DND-41 (cell line): ENCODE results near the gene UBE2K.

ENCODE experiments used
- ATAC-seq: fragments of 200-7000 bp; cut with Tn5 transposase; 3 replicates; pipeline ENCODE4 v1.9.1; 2021; ENCODE audit warnings: low read depth; ENCODE audit not compliant: insufficient read depth
- DNase-seq: peaks from one replicate; pipeline ENCODE4 v3.0.0-alpha.2; 2020
- H2AFZ ChIP-seq: 2 replicates; pipeline ENCODE4 v1.6.0; 2012; ENCODE audit warnings: low read depth, low read length
- H3K27ac ChIP-seq: 2 replicates; pipeline ENCODE4 v1.5.1; 2012; ENCODE audit warnings: low read length, inconsistent platforms
- H3K27me3 ChIP-seq: fragments of 200-600 bp; sonication (generic); 2 replicates; pipeline ENCODE4 v1.6.0; 2012; ENCODE audit warnings: low read length, mild to moderate bottlenecking, inconsistent platforms; ENCODE audit not compliant: insufficient read depth, poor library complexity
- H3K36me3 ChIP-seq: 2 replicates; pipeline ENCODE4 v1.5.1; 2012; ENCODE audit warnings: low read length, inconsistent platforms; ENCODE audit not compliant: insufficient read depth
- H3K4me1 ChIP-seq: 2 replicates; pipeline ENCODE4 v1.5.1; 2012; ENCODE audit warnings: mild to moderate bottlenecking, low read length; ENCODE audit not compliant: insufficient read depth
- H3K4me2 ChIP-seq: 2 replicates; pipeline ENCODE4 v1.6.0; 2012; ENCODE audit warnings: mild to moderate bottlenecking, moderate library complexity, low read length, inconsistent platforms; ENCODE audit not compliant: insufficient read depth
- H3K4me3 ChIP-seq, 2 experiments: fragments of 200-600 bp in 1 of 2; shearing (Covaris generic) in 1 of 2; 2 replicates each; pipeline ENCODE4 v1.5.1; 2012 to 2016; ENCODE audit warnings: inconsistent platforms in 2 of 2, low read length in 2 of 2, mild to moderate bottlenecking in 2 of 2, low read depth in 1 of 2, moderate library complexity in 1 of 2
- H3K79me2 ChIP-seq: 2 replicates; pipeline ENCODE4 v1.6.0; 2012; ENCODE audit warnings: low read length, inconsistent platforms; ENCODE audit not compliant: insufficient read depth
- H3K9ac ChIP-seq: 2 replicates; pipeline ENCODE4 v1.6.0; 2012; ENCODE audit warnings: low read depth, mild to moderate bottlenecking, inconsistent platforms, low read length, moderate library complexity
- H3K9me3 ChIP-seq: 2 replicates; pipeline ENCODE4 v1.5.1; 2012; ENCODE audit warnings: low read length, moderate library complexity, mild to moderate bottlenecking, inconsistent platforms; ENCODE audit not compliant: insufficient read depth, severe bottlenecking
- H4K20me1 ChIP-seq: 2 replicates; pipeline ENCODE4 v1.6.0; 2012; ENCODE audit warnings: low read length; ENCODE audit not compliant: insufficient read depth
- CTCF ChIP-seq: IDR thresholded peaks from 2 replicates; pipeline ENCODE4 v1.5.1; 2012; ENCODE audit warnings: borderline replicate concordance, low read length, moderate library complexity, mild to moderate bottlenecking; ENCODE audit not compliant: poor library complexity, severe bottlenecking; ENCODE audit errors: extremely low read depth
- EZH2 ChIP-seq: IDR thresholded peaks from 3 replicates; pipeline ENCODE4 v1.6.1; 2012; ENCODE audit warnings: borderline replicate concordance, low read depth, mild to moderate bottlenecking, moderate library complexity, low read length, inconsistent platforms; ENCODE audit not compliant: severe bottlenecking

UBE2K gene

GRCh38 chr4:39741401-39741800 lies 43.5 kb downstream of the UBE2K start:
- Histone ChIP-seq H3K79me2 (peaks cover 62% of the 10 kb centered on the region), H3K27me3 (no peaks in the 10 kb centered on the region), H3K4me3 (no peak overlapping the region), H3K4me2 (no peak overlapping the region), H3K9me3 (no peaks in the 10 kb centered on the region), H3K27ac (no peak overlapping the region), H3K36me3 (peaks cover 42% of the 10 kb centered on the region), H3K4me1 (no peaks in the 10 kb centered on the region), H2AFZ (no peak overlapping the region), H4K20me1 (peaks cover 17% of the 10 kb centered on the region; the same call in 1 of the 2 replicates), H3K9ac (no peak overlapping the region)
- ATAC-seq = no peak
- no peak for TF ChIP-seq CTCF
- TF ChIP-seq EZH2 = no peak
- no peak for DNase-seq

GRCh38 chr4:39745920-39746319 lies 48.0 kb downstream of the UBE2K start:
- Histone ChIP-seq H3K4me1 (no peaks in the 10 kb centered on the region), H4K20me1 (peaks cover 7% of the 10 kb centered on the region; the same call in 1 of the 2 replicates), H3K9ac (no peak overlapping the region), H3K4me3 (no peak overlapping the region), H3K27me3 (no peaks in the 10 kb centered on the region), H3K4me2 (no peak overlapping the region), H3K79me2 (peaks cover 47% of the 10 kb centered on the region), H3K27ac (no peak overlapping the region), H3K36me3 (peaks cover 67% of the 10 kb centered on the region), H3K9me3 (no peaks in the 10 kb centered on the region), H2AFZ (no peak overlapping the region)
- no peak for DNase-seq
- no peak for ATAC-seq
- TF ChIP-seq EZH2 (no peak), CTCF (no peak)

- DNase-seq (no peak), ATAC-seq (no peak)
- Histone ChIP-seq H3K79me2 (peaks cover 34% of the 10 kb centered on the region), H3K9ac (no peak overlapping the region), H3K27ac (no peak overlapping the region), H3K4me1 (no peaks in the 10 kb centered on the region), H4K20me1 (peaks cover 4% of the 10 kb centered on the region; the same call in 1 of the 2 replicates), H3K9me3 (no peaks in the 10 kb centered on the region), H3K4me3 (no peak overlapping the region), H3K36me3 (peaks cover 81% of the 10 kb centered on the region), H3K27me3 (no peaks in the 10 kb centered on the region), H3K4me2 (no peak overlapping the region), H2AFZ (no peak overlapping the region)
- TF ChIP-seq CTCF (no peak), EZH2 (no peak)
Measured at GRCh38 chr4:39750216-39750615, 52.3 kb downstream of the UBE2K start.

- no peak for DNase-seq
- peaks cover 14% of the 10 kb centered on the region; the same call in 1 of the 2 replicates for H3K79me2 ChIP-seq
- no peaks in the 10 kb centered on the region for H3K4me1 ChIP-seq
- peaks cover 5% of the 10 kb centered on the region; the same call in 1 of the 2 replicates for H4K20me1 ChIP-seq
- peaks cover 83% of the 10 kb centered on the region for H3K36me3 ChIP-seq
- no peak overlapping the region for H3K4me3 ChIP-seq
- H3K27ac ChIP-seq = no peak overlapping the region
- H3K9ac ChIP-seq = no peak overlapping the region
- H2AFZ ChIP-seq = no peak overlapping the region
- H3K4me2 ChIP-seq = no peak overlapping the region
- ATAC-seq = no peak
- H3K9me3 ChIP-seq = no peaks in the 10 kb centered on the region
- no peak for TF ChIP-seq CTCF
- TF ChIP-seq EZH2 = no peak
- no peaks in the 10 kb centered on the region for H3K27me3 ChIP-seq
Measured at GRCh38 chr4:39754309-39754708, 56.4 kb downstream of the UBE2K start.
